Keratinocyte (primary cell): ENCODE results near the gene CUL2. TPM values are rescaled to one million over a fixed set of nuclear protein-coding genes. Genes with fewer than 3 reads are reported as not detected.

Experiments used
- DNase-seq: peaks from one replicate; pipeline ENCODE4 v3.0.0-alpha.2; 2011; ENCODE audit warnings: low read depth, missing footprints, low spot score
- FAIRE-seq: peaks from 2 replicates; lab custom pipeline; 2011; peaks lifted over from hg19 to GRCh38; lab: Jason Lieb, UNC
- H2AFZ ChIP-seq: 2 replicates; pipeline ENCODE4 v1.6.0; 2012; ENCODE audit warnings: low read length, control low read depth, inconsistent platforms; ENCODE audit not compliant: control insufficient read depth
- H3K27ac ChIP-seq: 2 replicates; pipeline ENCODE4 v1.5.1; 2011; ENCODE audit warnings: low read length; ENCODE audit not compliant: control insufficient read depth, insufficient read depth
- H3K27me3 ChIP-seq: 3 replicates; pipeline ENCODE4 v1.6.0; 2011; ENCODE audit warnings: low read length; ENCODE audit not compliant: control insufficient read depth, insufficient read depth; ENCODE audit errors: extremely low read depth
- H3K36me3 ChIP-seq, 2 experiments: 2 replicates in 1 of 2; 3 replicates in 1 of 2; pipeline ENCODE4 v1.5.1; 2011; ENCODE audit warnings: low read length in 2 of 2, mild to moderate bottlenecking in 1 of 2; ENCODE audit not compliant: control insufficient read depth in 2 of 2, insufficient read depth in 2 of 2; ENCODE audit errors: extremely low read depth in 1 of 2
- H3K4me1 ChIP-seq: 3 replicates; pipeline ENCODE4 v1.5.1; 2011; ENCODE audit warnings: low read length; ENCODE audit not compliant: control insufficient read depth, insufficient read depth; ENCODE audit errors: extremely low read depth
- H3K4me2 ChIP-seq: 3 replicates; pipeline ENCODE4 v1.6.0; 2011; ENCODE audit warnings: low read depth, low read length; ENCODE audit not compliant: control insufficient read depth, insufficient read depth; ENCODE audit errors: extremely low read depth
- H3K4me3 ChIP-seq, 3 experiments: fragments of 200-600 bp in 1 of 3; sonication (generic) in 1 of 3; 2 replicates in 2 of 3; 3 replicates in 1 of 3; pipeline ENCODE4 v1.5.1; 2011 to 2016; ENCODE audit warnings: low read length in 3 of 3, mild to moderate bottlenecking in 3 of 3, control low read depth in 2 of 3, inconsistent platforms in 1 of 3, low read depth in 1 of 3, mixed read lengths in 1 of 3, mixed run types in 1 of 3, moderate library complexity in 1 of 3; ENCODE audit not compliant: control insufficient read depth in 2 of 3, insufficient read depth in 2 of 3; ENCODE audit errors: extremely low read depth in 1 of 3
- H3K79me2 ChIP-seq: 2 replicates; pipeline ENCODE4 v1.6.0; 2012; ENCODE audit warnings: low read length; ENCODE audit not compliant: control insufficient read depth, insufficient read depth
- H3K9ac ChIP-seq: 3 replicates; pipeline ENCODE4 v1.6.0; 2011; ENCODE audit warnings: low read length; ENCODE audit not compliant: control insufficient read depth, insufficient read depth; ENCODE audit errors: extremely low read depth
- H3K9me1 ChIP-seq: 3 replicates; pipeline ENCODE4 v1.6.0; 2011; ENCODE audit warnings: low read length; ENCODE audit not compliant: control insufficient read depth, insufficient read depth; ENCODE audit errors: extremely low read depth
- H3K9me3 ChIP-seq: 2 replicates; pipeline ENCODE4 v1.5.1; 2012; ENCODE audit warnings: low read depth, low read length; ENCODE audit not compliant: control insufficient read depth
- H4K20me1 ChIP-seq: 3 replicates; pipeline ENCODE4 v1.6.0; 2011; ENCODE audit warnings: low read length; ENCODE audit not compliant: control insufficient read depth, insufficient read depth; ENCODE audit errors: extremely low read depth
- EZH2 ChIP-seq: IDR thresholded peaks from one replicate; pipeline ENCODE4 v1.6.1; 2012; ENCODE audit warnings: inconsistent platforms, mild to moderate bottlenecking, low read length, moderate library complexity
- dilution Hi-C: fragments of 300-500 bp; cut with MboI; formaldehyde crosslinking; loops from one replicate; pipeline ENCODE4 v1.7.0; 2020; ENCODE audit warnings: low sequenced_read_pairs; ENCODE audit not compliant: extremely low pct_ligation_motif_present
- polyA plus RNA-seq, 5 experiments: library from polyadenylated mRNA; depleted of rRNA in 3 of 5; stranded (reverse) in 3 of 5; stranded (forward) in 1 of 5; unstranded in 1 of 5; fragments of >200 nt; gene quantifications; 1 replicate in 1 of 5; 2 replicates in 3 of 5; 3 replicates in 1 of 5; pipeline versions ENCODE4 v1.2.1 to v1.2.3, GENCODE V29; 2011 to 2012; ENCODE audit warnings: missing spikeins in 2 of 5, low read depth in 1 of 5, low replicate concordance in 1 of 5
- small RNA-seq, 3 experiments: library from RNA; depleted of rRNA; stranded (forward); fragments of <200 nt; gene quantifications; one replicate each; pipeline ENCODE3, GENCODE V24; 2012; ENCODE audit warnings: low read depth in 3 of 3, low replicate concordance in 1 of 3; ENCODE audit not compliant: insufficient read length in 3 of 3
- TF ChIP-seq, protein P1 (sequence below), 3 experiments: IDR thresholded peaks in 1 of 3; conservative IDR thresholded peaks in 1 of 3; optimal IDR thresholded peaks in 1 of 3; 2 replicates in 2 of 3; 3 replicates in 1 of 3; pipeline versions ENCODE3 to v1.5.1; 2011; ENCODE audit warnings: low read length in 3 of 3, mild to moderate bottlenecking in 3 of 3, moderate library complexity in 2 of 3, control low read depth in 1 of 3, inconsistent platforms in 1 of 3; ENCODE audit not compliant: insufficient read depth in 2 of 3; ENCODE audit errors: extremely low read depth in 1 of 3

The CUL2 gene
- polyA plus RNA-seq, 1 donor (not counting 4 experiments of a cell fraction or from before 2014, with no cell fraction given), result 39.7 TPM

GRCh38 chr10:34959786-34960185 lies 130.4 kb downstream of the CUL2 start:
- Histone ChIP-seq H3K4me1 (peaks cover 10% of the 10 kb centered on the region), H3K4me2 (no peak overlapping the region), H3K79me2 (no peaks in the 10 kb centered on the region), H3K9ac (no peak overlapping the region), H3K9me3 (no peaks in the 10 kb centered on the region), H3K27ac (no peak overlapping the region), H3K9me1 (no peaks in the 10 kb centered on the region), H3K36me3 (no peaks in the 10 kb centered on the region), H3K4me3 (no peak overlapping the region), H3K27me3 (no peaks in the 10 kb centered on the region), H2AFZ (no peak overlapping the region), H4K20me1 (no peaks in the 10 kb centered on the region)
- TF ChIP-seq, protein P1, sequence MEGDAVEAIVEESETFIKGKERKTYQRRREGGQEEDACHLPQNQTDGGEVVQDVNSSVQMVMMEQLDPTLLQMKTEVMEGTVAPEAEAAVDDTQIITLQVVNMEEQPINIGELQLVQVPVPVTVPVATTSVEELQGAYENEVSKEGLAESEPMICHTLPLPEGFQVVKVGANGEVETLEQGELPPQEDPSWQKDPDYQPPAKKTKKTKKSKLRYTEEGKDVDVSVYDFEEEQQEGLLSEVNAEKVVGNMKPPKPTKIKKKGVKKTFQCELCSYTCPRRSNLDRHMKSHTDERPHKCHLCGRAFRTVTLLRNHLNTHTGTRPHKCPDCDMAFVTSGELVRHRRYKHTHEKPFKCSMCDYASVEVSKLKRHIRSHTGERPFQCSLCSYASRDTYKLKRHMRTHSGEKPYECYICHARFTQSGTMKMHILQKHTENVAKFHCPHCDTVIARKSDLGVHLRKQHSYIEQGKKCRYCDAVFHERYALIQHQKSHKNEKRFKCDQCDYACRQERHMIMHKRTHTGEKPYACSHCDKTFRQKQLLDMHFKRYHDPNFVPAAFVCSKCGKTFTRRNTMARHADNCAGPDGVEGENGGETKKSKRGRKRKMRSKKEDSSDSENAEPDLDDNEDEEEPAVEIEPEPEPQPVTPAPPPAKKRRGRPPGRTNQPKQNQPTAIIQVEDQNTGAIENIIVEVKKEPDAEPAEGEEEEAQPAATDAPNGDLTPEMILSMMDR (optimal IDR thresholded peaks at IDR 0.05 in 1 of 3, IDR thresholded peaks at IDR 0.05 in 1 of 3, conservative IDR thresholded peaks at IDR 0.05 in 1 of 3; ENCODE audit: extremely low read depth in 1 of 3, insufficient read depth in 2 of 3, low read length in 3 of 3), result no peak
- no peak for TF ChIP-seq EZH2
- FAIRE-seq, result no peak
- no peak for DNase-seq
- dilution Hi-C loops, result no loop called here

DNA sequence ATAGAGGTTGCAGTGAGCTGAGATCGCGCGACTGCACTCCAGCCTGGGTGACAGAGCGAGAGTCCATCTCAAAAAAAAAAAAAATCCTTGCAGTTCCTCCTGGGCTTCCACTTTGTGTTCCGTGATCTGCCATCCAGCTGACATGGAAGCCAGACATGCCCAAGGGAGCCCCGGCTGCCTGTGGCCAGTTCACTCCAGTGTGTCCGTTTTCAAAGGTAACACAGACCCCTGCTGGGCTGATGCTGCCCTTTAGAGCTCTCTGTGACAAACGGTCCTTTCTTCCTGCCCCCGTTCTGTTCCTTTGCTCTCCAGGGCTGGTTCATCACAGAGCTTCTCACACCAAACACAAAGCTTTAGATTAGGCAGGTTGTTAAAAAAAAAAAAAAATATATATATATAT lies 130.8 kb downstream of the CUL2 start:
- dilution Hi-C loops, result no loop called here
- Histone ChIP-seq H3K4me2 (no peak overlapping the region), H3K79me2 (no peaks in the 10 kb centered on the region), H3K4me1 (peaks cover 15% of the 10 kb centered on the region), H3K36me3 (no peaks in the 10 kb centered on the region), H3K27ac (no peak overlapping the region), H4K20me1 (no peaks in the 10 kb centered on the region), H2AFZ (no peak overlapping the region), H3K9me3 (no peaks in the 10 kb centered on the region), H3K27me3 (no peaks in the 10 kb centered on the region), H3K4me3 (no peak overlapping the region), H3K9me1 (no peaks in the 10 kb centered on the region), H3K9ac (no peak overlapping the region)
- FAIRE-seq, result no peak
- no peak for DNase-seq
- TF ChIP-seq, protein P1 (optimal IDR thresholded peaks at IDR 0.05 in 1 of 3, IDR thresholded peaks at IDR 0.05 in 1 of 3, conservative IDR thresholded peaks at IDR 0.05 in 1 of 3; ENCODE audit: extremely low read depth in 1 of 3, insufficient read depth in 2 of 3, low read length in 3 of 3), result no peak
- TF ChIP-seq EZH2, result no peak

Small RNA genes lying within 50 kb of the gene (small RNA-seq; reads per million reads assigned to genes)
- gene MIR3611 (0.94 to 90.4 (median 54.5) reads per million in 3 experiments), gene RNU7-77P (0 reads per million in 3 experiments)

Other genes starting within 250 kb of the CUL2 start
- gene CREM, start 36.5 kb upstream of the CUL2 start, polyA plus RNA-seq, result 15.7 to 23.3 TPM (median 17.4 TPM) in 3 replicates
- gene CCNY, start 246.2 kb upstream of the CUL2 start, polyA plus RNA-seq, result 40.0 to 58.9 TPM (median 50.1 TPM) in 3 replicates